ENCODE measurements around the gene PDGFA.

DNA sequence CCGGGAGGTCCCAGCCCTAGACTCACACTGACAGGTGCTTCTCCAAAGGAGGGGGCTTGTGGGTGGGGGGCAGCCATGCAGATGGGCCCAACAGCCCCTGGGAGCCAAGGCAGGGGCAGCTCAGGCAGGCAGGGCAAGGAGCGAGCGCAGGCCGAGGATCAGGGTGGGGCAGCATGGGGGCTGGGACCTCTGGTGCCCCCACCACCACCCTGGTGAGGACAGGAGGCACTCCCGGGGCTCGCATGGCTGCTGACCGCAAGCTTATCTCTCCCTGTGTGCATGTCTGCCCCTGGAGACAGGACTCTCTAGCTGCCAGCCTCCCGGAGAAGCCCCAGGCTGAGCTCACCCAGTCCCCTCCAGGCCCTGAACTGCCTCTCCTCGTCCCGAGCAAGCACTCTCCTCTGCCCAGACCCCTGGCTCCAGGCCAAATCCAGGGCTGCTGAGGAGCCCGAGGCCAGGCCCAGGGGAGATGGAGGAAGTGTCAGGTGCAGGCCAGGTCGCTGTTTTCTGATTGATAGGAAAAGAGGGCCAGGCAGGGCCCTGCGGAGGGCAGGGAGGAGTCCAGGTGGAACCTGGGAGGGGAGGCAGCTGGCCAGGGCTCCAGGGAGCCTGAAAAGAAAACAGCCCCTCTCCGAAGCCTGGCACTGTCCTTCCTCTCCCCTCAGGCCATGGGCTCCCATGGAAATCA is 39.0 kb downstream of the PDGFA start:
- TF ChIP-seq, protein P1, sequence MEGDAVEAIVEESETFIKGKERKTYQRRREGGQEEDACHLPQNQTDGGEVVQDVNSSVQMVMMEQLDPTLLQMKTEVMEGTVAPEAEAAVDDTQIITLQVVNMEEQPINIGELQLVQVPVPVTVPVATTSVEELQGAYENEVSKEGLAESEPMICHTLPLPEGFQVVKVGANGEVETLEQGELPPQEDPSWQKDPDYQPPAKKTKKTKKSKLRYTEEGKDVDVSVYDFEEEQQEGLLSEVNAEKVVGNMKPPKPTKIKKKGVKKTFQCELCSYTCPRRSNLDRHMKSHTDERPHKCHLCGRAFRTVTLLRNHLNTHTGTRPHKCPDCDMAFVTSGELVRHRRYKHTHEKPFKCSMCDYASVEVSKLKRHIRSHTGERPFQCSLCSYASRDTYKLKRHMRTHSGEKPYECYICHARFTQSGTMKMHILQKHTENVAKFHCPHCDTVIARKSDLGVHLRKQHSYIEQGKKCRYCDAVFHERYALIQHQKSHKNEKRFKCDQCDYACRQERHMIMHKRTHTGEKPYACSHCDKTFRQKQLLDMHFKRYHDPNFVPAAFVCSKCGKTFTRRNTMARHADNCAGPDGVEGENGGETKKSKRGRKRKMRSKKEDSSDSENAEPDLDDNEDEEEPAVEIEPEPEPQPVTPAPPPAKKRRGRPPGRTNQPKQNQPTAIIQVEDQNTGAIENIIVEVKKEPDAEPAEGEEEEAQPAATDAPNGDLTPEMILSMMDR (IDR thresholded peaks at IDR 0.05) = no peak
- TF ChIP-seq EZH2phosphoT487 (IDR thresholded peaks at IDR 0.05) = no peak
